Breast epithelium (tissue), 4 donors: ENCODE measurements around the gene ZNF610. TPM values are rescaled to one million over a fixed set of nuclear protein-coding genes. Genes with fewer than 3 reads are reported as not detected.

ENCODE experiments used
- DNase-seq, 2 donors: peaks; one replicate each; pipeline ENCODE4 v3.0.0-alpha.2; 2019; ENCODE audit warnings: low spot score in 2 of 2
- H3K27ac ChIP-seq, 2 donors: fragments of 200-600 bp; sonication (generic) in 1 of 2; one replicate each; pipeline ENCODE4 v1.5.1; 2016 to 2019; ENCODE audit warnings: mild to moderate bottlenecking in 1 of 2
- H3K27me3 ChIP-seq, 2 donors: fragments of 200-600 bp; sonication (generic) in 1 of 2; one replicate each; pipeline versions ENCODE4 v1.5.1 to v1.6.0; 2017 to 2019; ENCODE audit warnings: control low read depth in 1 of 2, mild to moderate bottlenecking in 1 of 2
- H3K36me3 ChIP-seq: fragments of 200-600 bp; one replicate; pipeline ENCODE4 v1.5.1; 2019
- H3K4me1 ChIP-seq, 2 donors: fragments of 200-600 bp; sonication (generic); one replicate each; pipeline ENCODE4 v1.5.1; 2016 to 2019; ENCODE audit warnings: control low read depth in 1 of 2
- H3K4me3 ChIP-seq, 3 donors: fragments of 200-600 bp; sonication (generic); 1 replicate in 2 of 3; 2 replicates in 1 of 3; pipeline ENCODE4 v1.5.1; 2016 to 2019; ENCODE audit warnings: mild to moderate bottlenecking in 3 of 3, moderate library complexity in 2 of 3
- H3K9me3 ChIP-seq, 2 donors: fragments of 200-600 bp; sonication (generic) in 1 of 2; one replicate each; pipeline ENCODE4 v1.5.1; 2016 to 2019; ENCODE audit warnings: control low read depth in 1 of 2
- CTCF ChIP-seq, 3 donors: fragments of 450-650 bp; IDR thresholded peaks; one replicate each; pipeline ENCODE4 v1.5.1; 2016 to 2017; ENCODE audit warnings: antibody characterized with exemption in 3 of 3, mild to moderate bottlenecking in 3 of 3, moderate library complexity in 3 of 3
- POLR2A ChIP-seq: fragments of 450-650 bp; IDR thresholded peaks from one replicate; pipeline ENCODE4 v1.6.1; 2016; ENCODE audit warnings: antibody characterized with exemption, mild to moderate bottlenecking, moderate library complexity
- POLR2AphosphoS5 ChIP-seq, 3 donors: sonication (generic); formaldehyde crosslinking; IDR thresholded peaks; one replicate each; pipeline ENCODE4 v1.6.1; 2017; ENCODE audit warnings: antibody characterized with exemption in 3 of 3
- intact Hi-C: fragments of 100-400 bp; cut with DNase I; formaldehyde crosslinking; loops from one replicate; pipeline ENCODE4 v1.15.1; 2023; ENCODE audit warnings: low total_unique reads
- total RNA-seq, 3 donors: library from RNA; depleted of rRNA; stranded (reverse); fragments of >200 nt; gene quantifications; one replicate each; pipeline ENCODE4 v1.1.0, GENCODE V29; 2016

ZNF610 gene
- total RNA-seq, 3 donors from 2014 or later, result 1.1 to 7.0 (median 2.6) TPM

GRCh38 chr19:52397310-52398080 is 61.5 kb downstream of the ZNF610 start, which contains the start of gene ZNF528:
Gene ZNF528 (plus strand): TSS chr19:52397849. CDS start chr19:52402014, 4,165 bp downstream.
- Histone ChIP-seq H3K36me3 (peaks cover 11% of the 10 kb centered on the region), H3K4me3 (peak within 1 kb of the TSS; percentile 70 to 95 (median 86)), H3K9me3 (peaks cover 19 to 37% of the 10 kb centered on the region in 2 donors), H3K27ac (peak within 1 kb of the TSS; percentile 71 to 77), H3K27me3 (no peaks in the 10 kb centered on the region), H3K4me1 (peaks cover 0 to 4% of the 10 kb centered on the region in 2 donors)
- DNase-seq, result peak; percentile 84 to 96
- peak; percentile 77 to 85 (median 79) for TF ChIP-seq POLR2AphosphoS5 (IDR thresholded peaks at IDR 0.05)
- no peak for TF ChIP-seq POLR2A
- TF ChIP-seq CTCF (IDR thresholded peaks at IDR 0.05), result no peak
- intact Hi-C loops, result no loop called here

GRCh38 chr19:52398081-52398441 is 62.0 kb downstream of the ZNF610 start:
- TF ChIP-seq POLR2AphosphoS5 (IDR thresholded peaks at IDR 0.05) (no peak), POLR2A (no peak), CTCF (IDR thresholded peaks at IDR 0.05) (no peak)
- Histone ChIP-seq H3K4me3 (peak overlapping the region; percentile 70 to 95 (median 86)), H3K27me3 (no peaks in the 10 kb centered on the region), H3K27ac (peak overlapping the region; percentile 71 to 77), H3K4me1 (peaks cover 0 to 4% of the 10 kb centered on the region in 2 donors), H3K9me3 (peaks cover 13 to 38% of the 10 kb centered on the region in 2 donors), H3K36me3 (peaks cover 13% of the 10 kb centered on the region)
- DNase-seq, result no peak
- intact Hi-C loops, result no loop called here

GRCh38 chr19:52410276-52410675 is 74.2 kb downstream of the ZNF610 start:
- no peak overlapping the region for H3K27ac ChIP-seq
- H3K4me3 ChIP-seq, result peak overlapping the region in 1 of 3 donors; percentile 22
- intact Hi-C loops, result no loop called here
- H3K36me3 ChIP-seq, result peaks cover 53% of the 10 kb centered on the region
- no peaks in the 10 kb centered on the region for H3K27me3 ChIP-seq
- H3K4me1 ChIP-seq, result no peaks in the 10 kb centered on the region
- peaks cover 82 to 100% of the 10 kb centered on the region in 2 donors for H3K9me3 ChIP-seq
- TF ChIP-seq CTCF (IDR thresholded peaks at IDR 0.05) (no peak), POLR2A (no peak), POLR2AphosphoS5 (IDR thresholded peaks at IDR 0.05) (no peak)
- no peak for DNase-seq

- DNase-seq, result no peak
- H3K27ac ChIP-seq, result no peak overlapping the region
- peaks cover 6% of the 10 kb centered on the region for H3K36me3 ChIP-seq
- H3K27me3 ChIP-seq, result no peaks in the 10 kb centered on the region
- no peak for TF ChIP-seq POLR2AphosphoS5 (IDR thresholded peaks at IDR 0.05)
- no peak for TF ChIP-seq POLR2A
- TF ChIP-seq CTCF (IDR thresholded peaks at IDR 0.05), result no peak
- no peak overlapping the region for H3K4me3 ChIP-seq
- peaks cover 92 to 100% of the 10 kb centered on the region in 2 donors for H3K9me3 ChIP-seq
- H3K4me1 ChIP-seq, result no peaks in the 10 kb centered on the region
- intact Hi-C loops, result no loop called here
Observed at GRCh38 chr19:52415711-52416110, 79.7 kb downstream of the ZNF610 start.

Other genes starting within 250 kb of the ZNF610 start
- gene ZNF841, start 240.5 kb upstream of the ZNF610 start, total RNA-seq, result 10 to 100 TPM; 16.0 to 25.9 (median 19.3) TPM
- 10 to 100 TPM in 1 of 3 donors, 1 to 10 TPM in 2; 5.8 to 14.0 (median 7.2) TPM for gene ZNF616, start 196.3 kb upstream of the ZNF610 start, total RNA-seq
- gene ZNF836, start 164.6 kb upstream of the ZNF610 start, total RNA-seq, result 10 to 100 TPM; 10.2 to 21.8 (median 16.4) TPM
- 100 to 1,000 TPM; 145 to 198 (median 175) TPM for gene PPP2R1A, start 146.2 kb upstream of the ZNF610 start, total RNA-seq
- gene ZNF766, start 66.7 kb upstream of the ZNF610 start, total RNA-seq, result 10 to 100 TPM; 10.9 to 21.1 (median 18.4) TPM
- gene ZNF480, start 39.1 kb upstream of the ZNF610 start, total RNA-seq, result 10 to 100 TPM in 2 of 3 donors, 1 to 10 TPM in 1; 8.0 to 15.8 (median 11.8) TPM
- 10 to 100 TPM; 18.6 to 32.9 (median 22.0) TPM for gene ZNF880, start 33.7 kb downstream of the ZNF610 start, total RNA-seq
- gene ZNF528, start 61.6 kb downstream of the ZNF610 start, total RNA-seq, result 10 to 100 TPM; 20.5 to 29.0 (median 28.2) TPM
- gene ZNF534, start 92.9 kb downstream of the ZNF610 start, total RNA-seq, result 1 to 10 TPM in 1 of 3 donors, under 1 TPM in 1, not detected in 1; 0.33 to 1.2 TPM
- gene ZNF578, start 117.3 kb downstream of the ZNF610 start, total RNA-seq, result 1 to 10 TPM; 1.3 to 3.7 (median 1.4) TPM
- gene ZNF808, start 191.4 kb downstream of the ZNF610 start, total RNA-seq, result 10 to 100 TPM; 20.6 to 35.1 (median 21.3) TPM
- gene ZNF701, start 234.0 kb downstream of the ZNF610 start, total RNA-seq, result 10 to 100 TPM; 14.6 to 27.5 (median 21.0) TPM